Iris pigment epithelial cell (primary cell): ENCODE measurements around the gene CEP192.
A peak's percentile ranks its signal among the peaks of the same experiment; 100 is the strongest.

Experiments
- DNase-seq: peaks from one replicate; pipeline ENCODE4 v3.0.0-alpha.2; 2011; ENCODE audit warnings: low read depth

Gene CEP192

DNA sequence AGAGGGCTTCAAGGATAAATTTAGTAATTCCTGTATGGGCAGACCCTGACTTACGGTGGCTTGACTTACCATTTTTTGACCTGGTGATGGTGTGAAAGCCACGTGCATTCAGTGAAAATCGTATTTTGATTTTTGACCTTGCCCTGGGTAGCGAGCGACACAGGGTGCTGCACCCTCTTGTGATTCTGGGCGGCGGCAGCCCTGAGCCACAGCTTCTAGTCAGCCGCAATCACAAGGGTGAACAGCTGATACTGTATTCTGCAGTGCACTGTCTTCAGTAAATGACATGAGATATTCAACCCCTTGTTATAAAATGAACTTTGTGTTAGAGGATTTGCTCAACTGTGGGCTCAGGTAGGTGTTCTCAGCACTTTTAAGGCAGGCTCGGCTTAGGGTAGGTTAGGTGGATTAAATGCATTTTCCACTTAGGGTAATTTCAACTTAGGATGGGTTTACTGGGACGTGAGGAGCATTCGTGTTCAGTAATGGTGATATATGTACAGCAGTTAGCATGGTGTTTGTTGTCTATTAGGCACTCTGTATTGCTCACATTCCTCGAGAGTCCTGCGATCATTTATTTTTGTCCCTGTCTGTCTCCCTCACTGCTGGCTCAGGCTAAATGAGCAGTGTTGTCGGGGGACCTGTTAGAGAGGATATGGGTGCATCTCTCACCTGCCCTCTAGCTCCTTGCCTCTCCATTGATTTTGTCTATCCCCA lies 109.9 kb downstream of the CEP192 start:
- no peak for DNase-seq

DNA sequence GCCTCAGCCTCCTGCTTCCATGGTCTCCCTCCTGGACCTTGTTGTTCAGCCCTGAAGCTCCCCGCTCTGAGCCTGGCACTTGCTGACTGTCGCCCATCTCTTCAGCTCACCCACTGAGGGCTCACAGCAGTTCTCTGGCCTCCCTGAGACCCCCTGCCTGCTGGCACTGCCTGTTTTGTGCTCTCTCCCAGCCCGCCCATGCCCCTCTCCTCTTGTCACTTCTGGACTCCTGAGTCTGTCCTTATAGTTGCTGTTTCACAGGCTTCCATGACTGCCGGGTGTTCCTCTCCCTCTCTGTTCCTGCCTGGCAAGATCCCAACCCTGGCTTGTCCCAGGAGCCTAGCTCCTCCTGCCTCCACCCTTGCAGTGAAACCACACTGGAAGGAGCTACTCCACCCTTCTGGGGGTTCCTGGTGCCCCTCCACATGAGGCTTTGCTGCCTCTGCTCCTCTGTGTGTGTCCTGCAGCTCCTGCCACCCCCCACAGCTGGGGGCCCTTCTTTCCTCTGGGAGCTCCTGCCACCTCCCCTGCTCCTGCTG lies 110.6 kb downstream of the CEP192 start:
- DNase-seq, result no peak

DNA sequence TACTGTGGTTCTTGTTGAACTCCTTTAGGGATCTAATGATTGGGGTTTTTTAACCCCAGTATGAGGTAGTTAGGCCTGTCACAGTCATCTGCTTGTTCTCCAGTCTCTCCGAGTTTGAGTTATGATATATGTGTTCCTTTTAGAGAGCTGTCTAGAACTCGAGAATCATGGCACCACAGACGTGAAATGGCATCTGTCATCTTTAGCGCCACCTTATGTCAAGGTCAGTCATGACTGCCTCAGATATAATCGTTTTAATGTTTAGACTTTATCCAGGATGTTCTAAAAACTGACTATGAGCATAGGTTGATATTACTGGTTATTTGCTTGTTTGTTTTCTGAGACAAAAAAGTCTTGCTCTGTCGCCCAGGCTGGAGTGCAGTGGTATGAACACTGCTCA lies 112.2 kb downstream of the CEP192 start:
- DNase-seq, result peak; percentile 7

DNA sequence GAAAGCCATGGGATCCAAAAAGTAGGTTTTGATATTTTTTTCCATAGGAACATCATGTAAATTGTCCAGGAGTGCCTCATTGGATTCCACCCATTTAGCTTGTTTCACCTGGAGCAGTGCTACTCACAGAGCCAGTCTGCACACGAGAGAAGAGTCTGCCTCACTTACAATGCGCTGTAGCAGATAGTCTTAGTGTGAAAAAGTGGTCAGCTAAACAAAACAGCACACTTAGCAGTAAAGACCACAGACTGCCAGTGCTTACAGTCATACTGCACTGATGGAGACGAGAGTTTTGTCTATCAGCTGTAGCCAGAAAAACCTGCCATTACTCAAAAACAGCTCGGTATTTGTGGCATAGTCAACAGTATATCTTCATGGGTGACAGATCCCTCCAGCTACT lies 113.9 kb downstream of the CEP192 start:
- DNase-seq, result no peak

DNA sequence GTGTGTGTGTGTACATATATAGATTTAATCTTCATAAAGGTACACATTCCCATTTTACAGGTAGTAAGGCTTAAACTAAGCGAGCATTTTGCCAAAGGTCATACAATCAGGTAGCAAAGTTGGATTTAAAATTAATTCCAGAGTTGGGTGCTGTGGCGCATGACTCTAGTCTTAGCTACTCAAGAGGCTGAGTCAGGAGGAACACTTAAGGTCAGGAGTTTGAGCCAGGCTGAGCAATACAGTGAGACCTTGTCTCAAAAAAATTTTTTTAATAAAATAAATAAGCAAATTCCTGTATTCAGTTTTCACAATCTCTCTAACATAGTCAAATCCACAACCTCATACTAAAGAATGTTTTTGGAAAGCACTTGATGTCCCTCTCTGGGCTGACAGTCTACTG lies 115.9 kb downstream of the CEP192 start:
- DNase-seq, result peak; percentile 77

DNA sequence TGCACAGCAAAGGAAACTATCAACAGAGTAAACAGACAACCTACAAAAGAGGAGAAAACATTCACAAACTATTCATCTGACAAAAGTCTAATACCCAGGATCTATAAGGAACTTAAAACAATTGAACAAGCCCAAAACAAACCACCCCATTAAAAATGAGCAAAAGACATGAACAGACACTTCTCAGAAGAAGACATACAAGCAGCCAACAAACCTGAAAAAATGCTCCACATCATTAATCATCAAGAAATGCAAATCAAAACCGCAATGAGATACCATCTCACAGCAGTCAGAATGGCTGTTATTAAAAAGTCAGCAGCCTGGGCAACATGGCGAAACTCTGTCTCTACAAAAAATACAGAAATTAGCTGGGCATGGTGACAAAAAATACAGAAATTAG lies 117.2 kb downstream of the CEP192 start:
- no peak for DNase-seq

DNA sequence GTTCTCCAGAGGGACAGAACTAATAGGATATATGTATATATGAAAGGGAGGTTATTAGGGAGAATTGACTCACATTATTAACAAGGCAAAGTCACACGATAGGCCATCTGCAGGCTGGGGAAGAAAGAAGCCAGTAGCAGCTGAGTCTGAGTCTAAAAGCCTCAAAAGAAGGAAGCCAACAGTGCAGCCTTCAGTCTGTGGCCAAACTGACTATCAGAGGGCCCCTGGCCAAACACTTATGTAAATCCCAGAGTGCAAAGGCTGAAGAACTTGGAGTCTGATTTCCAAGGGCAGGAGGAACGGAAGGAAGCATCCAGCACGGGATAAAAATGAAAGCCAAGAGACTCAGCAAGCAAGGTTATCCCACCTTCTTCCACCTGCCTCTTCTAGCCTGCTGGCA lies 119.4 kb downstream of the CEP192 start:
- DNase-seq, result no peak

DNA sequence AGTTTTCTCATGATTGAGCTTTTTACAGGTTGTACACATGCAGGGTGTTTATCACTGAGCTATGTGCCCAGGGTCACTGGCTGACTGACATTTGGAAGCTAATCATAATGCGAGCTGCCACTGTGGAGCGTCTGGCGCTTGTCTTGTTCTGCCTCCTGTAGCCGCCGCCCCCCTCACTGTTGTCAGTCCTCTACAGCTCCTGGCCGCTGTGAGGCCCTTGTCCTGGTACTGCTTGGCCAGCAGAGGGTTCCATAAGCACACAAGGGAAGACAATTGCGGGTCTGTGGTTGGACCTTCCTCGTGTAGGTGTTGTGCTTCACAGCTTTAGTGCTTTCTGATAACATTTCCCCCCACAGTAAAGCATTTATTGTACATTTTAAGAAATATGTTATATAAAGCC lies 121.8 kb downstream of the CEP192 start:
- DNase-seq, result peak; percentile 58

DNA sequence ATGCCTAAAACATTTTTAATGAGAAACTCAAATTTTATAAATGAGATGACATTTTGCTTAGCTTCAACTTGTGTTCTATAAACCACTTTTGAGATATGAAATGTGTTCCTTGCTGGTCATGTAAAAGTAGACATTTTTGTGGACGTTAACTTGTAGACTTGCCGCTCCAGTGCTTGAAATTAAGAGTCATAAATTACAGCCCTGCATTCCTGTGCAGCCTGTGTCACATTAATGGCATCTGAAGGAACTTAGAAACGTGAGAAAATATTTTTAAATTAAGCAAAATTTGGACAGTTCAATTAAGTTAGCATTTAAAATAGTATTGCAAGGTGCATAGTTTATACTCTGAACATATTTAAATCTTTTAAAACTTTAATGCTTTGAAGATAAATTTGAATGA lies 129.1 kb downstream of the CEP192 start:
- DNase-seq, result no peak

DNA sequence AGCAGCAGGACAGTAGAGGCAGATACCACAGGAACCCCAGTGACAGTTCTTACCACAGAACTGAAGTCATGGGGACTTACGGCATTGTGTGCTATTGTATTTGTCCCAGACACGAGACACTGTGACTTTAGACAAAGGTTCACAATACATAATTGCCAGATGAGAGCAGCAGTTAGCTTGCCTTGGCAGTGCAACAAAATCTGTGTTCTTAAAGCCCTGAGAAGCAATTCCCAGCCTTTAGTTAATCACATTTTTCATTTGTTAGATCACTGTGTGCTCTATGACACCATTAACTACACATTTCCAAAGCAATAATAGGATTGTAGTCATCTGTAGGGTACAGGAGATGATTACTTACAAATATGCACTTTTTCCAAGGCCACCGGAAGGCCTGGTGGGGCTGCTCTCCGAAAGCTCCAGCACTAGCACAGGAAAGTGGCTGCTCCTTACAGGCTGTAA lies 129.8 kb downstream of the CEP192 start:
- peak; percentile 73 for DNase-seq

DNA sequence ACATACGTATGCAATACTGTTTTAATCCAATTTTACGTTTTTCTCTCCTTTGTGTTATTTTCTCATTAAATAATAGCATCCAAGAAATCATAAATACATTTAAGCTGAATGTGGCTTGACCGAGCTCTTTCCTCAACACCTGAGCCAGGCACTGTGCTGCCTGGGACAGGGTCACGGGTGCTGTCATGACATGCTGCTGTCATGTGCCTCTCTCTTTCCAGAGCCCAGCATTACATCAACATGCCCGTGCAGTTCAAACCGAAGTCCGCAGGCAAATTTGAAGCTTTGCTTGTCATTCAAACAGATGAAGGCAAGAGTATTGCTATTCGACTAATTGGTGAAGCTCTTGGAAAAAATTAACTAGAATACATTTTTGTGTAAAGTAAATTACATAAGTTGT lies 133.2 kb downstream of the CEP192 start:
- no peak for DNase-seq

DNA sequence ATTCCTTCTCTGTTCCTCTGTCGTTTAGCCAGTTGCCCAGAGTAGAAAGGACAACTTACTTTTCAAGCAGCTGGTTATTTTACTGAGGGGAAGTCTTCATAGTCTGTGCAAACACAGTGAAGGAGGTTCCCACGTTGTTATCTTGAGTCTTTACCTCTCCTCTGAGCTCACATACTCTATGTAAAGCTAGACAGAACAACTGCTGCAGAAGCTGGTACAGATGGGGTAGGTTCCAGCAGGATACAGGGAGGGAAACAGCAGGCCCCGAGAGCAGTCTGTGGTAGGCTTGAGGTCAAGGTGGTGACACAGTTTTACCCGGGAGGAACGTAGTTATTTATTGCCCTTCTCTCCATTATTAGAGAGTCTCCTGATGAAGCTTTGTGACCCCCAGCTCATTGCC lies 134.0 kb downstream of the CEP192 start:
- DNase-seq, result no peak

DNA sequence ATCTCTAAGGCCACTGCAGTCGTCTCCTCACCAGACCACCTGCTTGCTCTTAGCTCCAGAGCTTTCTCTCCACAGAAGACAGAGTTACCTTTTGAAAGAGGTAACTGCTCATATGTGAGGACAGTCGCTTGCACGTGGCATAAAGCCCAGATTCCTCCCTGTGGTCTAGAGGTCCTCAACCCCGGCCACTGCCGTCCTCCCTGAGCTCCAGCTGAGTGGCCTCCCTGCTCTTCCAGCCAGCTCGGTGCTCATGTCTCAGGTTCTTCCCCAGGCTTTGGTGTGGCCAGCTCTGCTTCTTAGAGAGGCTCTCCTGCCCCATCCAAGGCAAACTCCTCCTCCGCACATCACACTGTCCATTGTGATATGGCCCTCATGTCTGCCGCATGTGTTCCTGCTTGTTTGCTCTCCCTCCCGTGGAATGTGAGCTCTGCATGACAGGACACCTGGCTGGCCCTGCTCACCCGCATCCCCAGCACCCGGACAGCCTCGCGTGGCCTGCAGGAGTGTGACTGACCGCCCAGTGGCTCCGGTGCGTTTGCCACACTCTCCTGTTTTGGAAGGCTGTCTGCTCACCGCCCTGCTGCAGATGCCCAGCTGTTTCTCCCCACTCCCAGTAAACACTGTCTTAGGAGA lies 135.9 kb downstream of the CEP192 start:
- no peak for DNase-seq

DNA sequence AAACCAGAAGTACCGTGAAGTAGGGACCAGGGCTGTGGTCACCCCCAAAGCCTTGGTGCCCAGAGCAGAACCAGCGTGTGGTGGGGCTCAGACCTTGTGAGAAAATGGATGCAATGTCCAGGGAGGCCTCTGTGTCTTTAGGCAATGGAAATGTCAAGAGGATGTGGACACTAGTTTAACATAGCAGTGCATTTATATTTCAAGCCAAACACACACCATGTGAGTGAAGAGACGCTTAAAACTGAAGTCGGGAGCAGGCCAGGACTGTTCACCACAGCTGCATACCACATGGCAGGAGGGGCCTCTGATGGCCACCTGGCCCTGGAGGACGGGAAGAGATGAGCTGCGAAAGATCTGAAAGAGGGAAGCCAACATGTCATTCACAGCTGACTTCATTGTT lies 140.1 kb downstream of the CEP192 start:
- DNase-seq, result no peak

DNA sequence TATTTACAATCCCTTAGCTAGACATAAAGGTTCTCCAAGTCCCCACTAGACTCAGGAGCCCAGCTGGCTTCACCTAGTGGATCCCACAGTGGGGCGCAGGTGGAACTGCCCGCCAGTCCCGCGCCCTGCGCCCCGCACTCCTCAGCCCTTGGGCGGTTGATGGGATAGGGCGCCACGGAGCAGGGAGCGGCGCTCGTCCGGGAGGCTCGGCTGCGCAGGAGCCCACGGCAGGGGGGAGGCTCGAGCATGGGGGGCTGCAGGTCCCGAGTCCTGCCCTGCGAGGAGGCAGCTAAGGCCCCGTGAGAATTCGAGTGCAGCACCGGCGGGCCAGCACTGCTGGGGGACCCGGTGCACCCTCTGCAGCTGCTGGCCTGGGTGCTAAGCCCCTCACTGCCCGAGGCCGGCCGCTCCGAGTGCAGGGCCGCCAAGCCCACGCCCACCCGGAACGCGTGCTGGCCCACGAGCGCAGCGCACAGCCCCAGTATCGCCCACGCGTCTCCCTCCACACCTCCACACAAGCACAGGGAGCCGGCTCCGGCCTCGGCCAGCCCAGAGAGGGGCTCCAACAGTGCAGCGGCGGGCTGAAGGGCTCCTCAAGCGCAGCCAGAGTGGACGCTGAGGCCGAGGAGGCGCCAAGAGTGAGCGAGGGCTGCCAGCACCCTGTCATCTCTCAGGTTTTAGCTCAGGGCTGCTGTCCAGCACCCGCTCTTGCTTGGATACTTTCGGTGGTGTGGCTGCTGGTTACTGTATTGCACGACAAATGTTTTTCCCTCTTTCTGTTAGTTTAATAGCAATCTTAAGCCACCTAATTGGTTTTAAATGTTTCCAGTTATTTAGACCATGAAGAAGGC lies 143.6 kb downstream of the CEP192 start:
- DNase-seq, result no peak

DNA sequence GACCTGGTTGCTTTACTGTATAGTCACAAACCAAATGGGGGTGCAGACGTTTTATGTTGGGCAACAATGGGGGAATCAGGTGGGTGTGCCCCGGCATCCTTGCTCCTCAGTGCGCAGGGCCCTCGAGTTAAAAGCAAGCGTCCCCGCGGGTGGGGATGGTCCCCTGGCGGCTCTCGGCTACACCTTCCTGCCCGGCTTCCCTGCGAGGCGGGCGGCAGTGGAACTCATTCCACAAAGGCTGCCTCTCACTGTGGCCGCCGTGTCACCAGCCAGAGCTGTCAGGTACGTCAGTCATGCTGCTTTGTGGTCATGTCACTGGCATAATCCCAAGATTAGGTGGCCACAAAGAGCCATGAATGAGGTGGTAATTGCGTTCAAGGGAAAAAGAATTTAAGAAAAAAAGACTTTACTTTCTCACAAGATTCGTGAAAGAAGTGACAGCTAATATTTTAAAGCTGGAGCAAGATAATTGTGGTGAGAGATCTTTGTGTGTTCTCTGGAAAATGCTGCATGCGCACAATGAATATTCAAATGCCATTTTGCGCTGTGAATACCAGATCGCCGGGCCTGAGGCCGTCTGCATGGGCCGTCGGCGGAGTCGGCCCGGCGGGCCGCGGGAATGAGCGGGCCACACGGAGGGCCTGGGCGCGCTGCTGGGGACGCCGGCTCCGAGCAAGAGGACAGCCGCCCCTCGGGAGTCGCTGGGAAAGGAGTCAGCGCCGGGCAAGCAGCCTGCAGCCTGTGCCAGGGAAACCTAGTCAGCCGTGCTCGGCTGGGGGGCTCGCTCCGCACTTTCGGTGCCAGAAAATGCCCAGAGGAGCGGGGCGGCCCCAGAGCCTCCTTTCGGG lies 145.1 kb downstream of the CEP192 start:
- DNase-seq, result peak; percentile 17

DNA sequence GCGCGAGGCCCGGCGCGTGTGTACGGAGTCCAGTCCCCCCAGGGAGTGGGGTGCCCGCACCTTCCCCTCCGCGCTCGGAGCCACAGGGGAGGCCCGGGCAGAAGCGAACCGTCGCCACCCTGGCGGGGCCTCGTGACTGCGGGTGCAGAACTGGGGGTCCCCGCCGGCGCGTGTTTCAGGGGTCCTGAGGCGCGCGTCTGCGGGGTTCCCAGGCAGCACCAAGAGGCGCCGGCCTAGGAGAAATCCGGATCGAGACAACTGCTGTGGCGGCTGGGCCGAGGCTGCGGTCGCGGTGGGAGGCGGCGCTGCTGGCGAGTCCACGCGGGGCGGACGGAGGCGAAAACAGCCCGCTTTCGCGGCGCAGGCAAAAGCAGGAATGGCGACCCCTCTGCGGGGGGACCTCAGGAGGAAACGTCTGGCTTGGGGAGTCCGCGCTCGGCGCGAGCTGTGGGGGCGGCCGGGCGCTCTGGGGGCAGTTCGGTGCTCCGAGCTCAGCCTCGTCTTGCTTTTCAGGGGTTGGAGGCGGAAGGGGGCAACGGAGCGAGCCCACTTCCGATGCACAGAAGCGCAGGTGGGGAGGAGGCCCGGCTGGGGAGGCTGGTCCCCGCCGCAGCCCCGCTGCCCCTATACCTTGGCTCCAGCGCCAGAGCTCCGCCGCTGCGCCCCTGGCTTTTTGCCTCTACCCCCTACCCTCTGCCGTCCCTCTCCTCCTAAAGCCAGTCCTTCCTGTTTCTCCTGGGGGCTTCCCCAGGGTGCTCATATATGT lies 145.9 kb downstream of the CEP192 start:
- DNase-seq, result peak; percentile 29

DNA sequence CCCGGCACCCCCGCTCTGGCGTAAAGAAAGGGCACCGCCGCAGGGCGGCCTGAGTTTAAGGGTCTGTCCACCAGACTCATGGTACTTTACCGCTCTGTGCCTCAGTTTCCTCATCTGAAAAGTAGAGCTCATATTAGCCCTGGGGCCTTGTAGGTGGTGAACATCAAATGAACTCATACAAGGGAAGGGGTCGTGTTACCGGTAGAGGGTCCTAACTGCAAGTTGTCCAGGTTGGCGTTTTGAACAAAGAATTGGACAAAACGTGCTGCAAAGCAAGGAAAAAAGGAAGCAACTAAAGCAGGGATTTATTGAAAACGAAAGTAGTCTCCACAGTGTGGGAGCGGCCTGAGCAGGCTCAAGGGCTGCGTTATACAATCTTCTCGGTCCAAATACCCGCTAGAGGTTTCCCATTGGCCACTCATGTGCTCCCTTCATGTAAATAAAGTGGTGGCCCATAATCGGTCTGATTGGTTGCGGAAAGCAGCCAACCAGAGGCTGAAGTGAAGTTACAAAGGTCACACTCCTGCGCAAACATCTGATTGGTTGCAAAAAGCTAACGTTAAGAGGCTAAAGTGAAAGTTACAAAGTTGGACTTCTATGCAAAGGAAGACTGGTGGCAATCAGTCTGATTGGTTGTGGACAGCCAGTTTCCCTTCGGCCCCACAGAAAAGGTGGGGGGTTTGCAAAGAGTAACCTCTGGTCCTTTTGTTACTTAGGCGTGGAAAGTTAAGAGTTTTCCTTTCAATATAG lies 146.7 kb downstream of the CEP192 start:
- no peak for DNase-seq

DNA sequence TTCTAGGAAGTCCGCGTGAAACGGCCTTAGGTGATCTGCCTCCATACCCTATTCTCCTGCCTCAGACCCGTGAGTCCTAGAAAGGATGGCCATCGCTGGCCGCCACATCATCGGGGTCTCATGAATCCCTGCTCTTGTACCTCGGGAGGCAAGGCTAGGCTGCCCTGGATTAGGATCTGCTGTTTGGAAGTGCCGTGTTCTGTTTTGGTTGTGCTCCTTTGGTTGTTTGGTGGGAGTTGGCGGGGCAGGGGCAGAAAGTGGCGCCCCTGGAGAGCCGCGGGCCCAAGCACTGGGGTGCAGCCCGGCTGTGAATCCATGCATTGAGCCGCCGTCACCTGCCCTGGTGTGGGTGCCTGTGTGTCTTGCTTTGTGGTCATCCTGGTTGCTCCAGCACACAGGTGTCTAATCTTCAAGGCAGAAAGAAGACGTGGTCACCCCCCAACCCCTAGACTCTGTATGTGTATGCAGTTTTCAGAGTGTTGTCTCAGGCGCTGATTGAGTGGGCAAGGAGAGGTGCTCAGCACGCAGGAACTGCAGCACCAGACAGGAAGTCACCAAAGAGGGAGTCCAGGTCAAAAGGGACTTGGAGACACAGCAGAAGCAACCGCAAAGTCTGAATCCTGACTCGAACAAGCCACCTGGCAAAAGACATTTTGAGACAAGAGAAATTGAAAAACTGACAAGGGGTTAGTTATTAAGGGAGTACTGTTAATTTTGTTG lies 147.4 kb downstream of the CEP192 start:
- no peak for DNase-seq
